Measurements from ENCODE around the gene RABEP1.
"Not testable (repeated sequence)": the region's sequence is repeated elsewhere in the genome, so short reads cannot be mapped to it uniquely, and the experiment has no call there.

Gene RABEP1

GRCh38 chr17:5281814-5282641 lies at the start of gene RABEP1:
RABEP1 (plus strand) TSS chr17:5282284; CDS start chr17:5282487, 203 bp downstream.
- peak; percentile 91 for DNase-seq

GRCh38 chr17:5233492-5233891 lies 48.6 kb upstream of the RABEP1 start:
- DNase-seq, result not testable (repeated sequence)

GRCh38 chr17:5234645-5235576 lies 47.2 kb upstream of the RABEP1 start, which contains the start of gene SCIMP:
SCIMP (minus strand) TSS chr17:5234860; CDS start chr17:5234755, 105 bp downstream.
- no peak for DNase-seq

- no peak for DNase-seq
These were observed 45.0 kb upstream of the RABEP1 start for GRCh38 chr17:5236938-5237540.

- peak; percentile 29 for DNase-seq
These were observed 44.5 kb upstream of the RABEP1 start for GRCh38 chr17:5237541-5238016.

GRCh38 chr17:5238333-5238732 lies 43.8 kb upstream of the RABEP1 start:
- DNase-seq, result no peak

GRCh38 chr17:5239769-5240168 lies 42.3 kb upstream of the RABEP1 start:
- DNase-seq, result not testable (repeated sequence)

GRCh38 chr17:5241861-5242671 lies 40.0 kb upstream of the RABEP1 start:
- DNase-seq, result no peak

- no peak for DNase-seq
These were observed 34.5 kb upstream of the RABEP1 start for GRCh38 chr17:5247621-5248020.

GRCh38 chr17:5248821-5249479 lies 33.1 kb upstream of the RABEP1 start:
- DNase-seq, result no peak

GRCh38 chr17:5249615-5250014 lies 32.5 kb upstream of the RABEP1 start:
- peak; percentile 81 for DNase-seq

GRCh38 chr17:5254414-5254813 lies 27.7 kb upstream of the RABEP1 start:
- DNase-seq, result no peak

- DNase-seq, result no peak
These were observed 27.1 kb upstream of the RABEP1 start for GRCh38 chr17:5254903-5255521.

GRCh38 chr17:5257124-5257523 lies 25.0 kb upstream of the RABEP1 start:
- DNase-seq, result no peak

- DNase-seq, result no peak
These were observed 21.5 kb upstream of the RABEP1 start for GRCh38 chr17:5260542-5260941.

GRCh38 chr17:5262416-5262991 lies 19.6 kb upstream of the RABEP1 start:
- DNase-seq, result no peak

- no peak for DNase-seq
These were observed 18.6 kb upstream of the RABEP1 start for GRCh38 chr17:5263441-5263840.

GRCh38 chr17:5264893-5265292 lies 17.2 kb upstream of the RABEP1 start:
- no peak for DNase-seq

- DNase-seq, result no peak
These were observed 12.7 kb upstream of the RABEP1 start for GRCh38 chr17:5269241-5269960.

- no peak for DNase-seq
These were observed 9.8 kb upstream of the RABEP1 start for GRCh38 chr17:5272322-5272721.
